ENCODE data around the gene HIRIP3. TPM values are rescaled to one million over a fixed set of nuclear protein-coding genes. Genes with fewer than 3 reads are reported as not detected.
A peak's percentile ranks its signal among the peaks of the same experiment; 100 is the strongest.

Gene HIRIP3
- total and polyA plus RNA-seq, 2 donors from 2014 or later = 16.0 to 18.7 TPM

- Histone ChIP-seq H3K27me3 (ENCODE audit: control insufficient read depth, insufficient read depth, low read length) (no peaks in the 10 kb centered on the region), H3K27ac (ENCODE audit: low read depth in 2 of 2, low read length in 2 of 2) (peak overlapping the region; percentile 85), H3K36me3 (ENCODE audit: control insufficient read depth in 2 of 3, insufficient read depth in 3 of 3, low read length in 3 of 3) (no peaks in the 10 kb centered on the region), H3K9me3 (ENCODE audit: control insufficient read depth in 2 of 3, insufficient read depth in 1 of 3, low read length in 3 of 3) (no peaks in the 10 kb centered on the region), H3K4me1 (ENCODE audit: control insufficient read depth in 2 of 3, insufficient read depth in 2 of 3, low read depth in 1 of 3, low read length in 3 of 3) (peaks cover 0 to 6% (median 3%) of the 10 kb centered on the region in 3 donors), H3K4me3 (ENCODE audit: low read length in 3 of 3) (peak overlapping the region; percentile 15 to 32 (median 24)), H3K9ac (ENCODE audit: low read length in 3 of 3) (peak overlapping the region in 2 of 3 donors; percentile 31 to 46)
- TF ChIP-seq CTCF (IDR thresholded peaks at IDR 0.05; ENCODE audit: borderline replicate concordance, extremely low read depth, insufficient read depth) = peak; percentile 11
- FAIRE-seq = no peak
- intact Hi-C loops (cut with DNase I) = no loop called here
- peak in 4 of 5 donors; percentile 87 to 96 (median 91) for DNase-seq
Observed at GRCh38 chr16:29943846-29944799, 51.3 kb downstream of the HIRIP3 start.

Other genes with a start within 250 kb of the HIRIP3 start
- gene C16orf54, start 249.6 kb downstream of the HIRIP3 start, total RNA-seq = 4.9 TPM
- 0.39 TPM for gene C16orf54, start 249.6 kb downstream of the HIRIP3 start, polyA plus RNA-seq (ENCODE audit: insufficient read depth, low read depth, low replicate concordance)
- gene ZG16, start 217.4 kb downstream of the HIRIP3 start, total RNA-seq = not detected
- gene ZG16, start 217.4 kb downstream of the HIRIP3 start, polyA plus RNA-seq (ENCODE audit: insufficient read depth, low read depth, low replicate concordance) = not detected
- gene KIF22, start 204.9 kb downstream of the HIRIP3 start, total RNA-seq = 32.3 TPM
- 42.9 TPM for gene KIF22, start 204.9 kb downstream of the HIRIP3 start, polyA plus RNA-seq (ENCODE audit: insufficient read depth, low read depth, low replicate concordance)
- gene MAZ, start 189.1 kb downstream of the HIRIP3 start, total RNA-seq = 137 TPM
- 85.5 TPM for gene MAZ, start 189.1 kb downstream of the HIRIP3 start, polyA plus RNA-seq (ENCODE audit: insufficient read depth, low read depth, low replicate concordance)
- 1.9 TPM for gene PRRT2, start 183.4 kb downstream of the HIRIP3 start, total RNA-seq
- gene PRRT2, start 183.4 kb downstream of the HIRIP3 start, polyA plus RNA-seq (ENCODE audit: insufficient read depth, low read depth, low replicate concordance) = 0.88 TPM
- gene PAGR1, start 179.5 kb downstream of the HIRIP3 start, total RNA-seq = 23.5 TPM
- 30.0 TPM for gene PAGR1, start 179.5 kb downstream of the HIRIP3 start, polyA plus RNA-seq (ENCODE audit: insufficient read depth, low read depth, low replicate concordance)
- gene MVP, start 175.2 kb downstream of the HIRIP3 start, total RNA-seq = 271 TPM
- 123 TPM for gene MVP, start 175.2 kb downstream of the HIRIP3 start, polyA plus RNA-seq (ENCODE audit: insufficient read depth, low read depth, low replicate concordance)
- 85.9 TPM for gene CDIPT, start 132.4 kb downstream of the HIRIP3 start, total RNA-seq
- 148 TPM for gene CDIPT, start 132.4 kb downstream of the HIRIP3 start, polyA plus RNA-seq (ENCODE audit: insufficient read depth, low read depth, low replicate concordance)
- gene SEZ6L2, start 96.1 kb downstream of the HIRIP3 start, total RNA-seq = 32.4 TPM
- 9.1 TPM for gene SEZ6L2, start 96.1 kb downstream of the HIRIP3 start, polyA plus RNA-seq (ENCODE audit: insufficient read depth, low read depth, low replicate concordance)
- gene ASPHD1, start 95.1 kb downstream of the HIRIP3 start, total RNA-seq = 8.9 TPM
- gene ASPHD1, start 95.1 kb downstream of the HIRIP3 start, polyA plus RNA-seq (ENCODE audit: insufficient read depth, low read depth, low replicate concordance) = 6.1 TPM
- 25.8 TPM for gene KCTD13, start 69.4 kb downstream of the HIRIP3 start, total RNA-seq
- gene KCTD13, start 69.4 kb downstream of the HIRIP3 start, polyA plus RNA-seq (ENCODE audit: insufficient read depth, low read depth, low replicate concordance) = 9.9 TPM
- gene TMEM219, start 33.5 kb downstream of the HIRIP3 start, total RNA-seq = 127 TPM
- 288 TPM for gene TMEM219, start 33.5 kb downstream of the HIRIP3 start, polyA plus RNA-seq (ENCODE audit: insufficient read depth, low read depth, low replicate concordance)
- 54.3 TPM for gene TAOK2, start 21.7 kb downstream of the HIRIP3 start, total RNA-seq
- 19.6 TPM for gene TAOK2, start 21.7 kb downstream of the HIRIP3 start, polyA plus RNA-seq (ENCODE audit: insufficient read depth, low read depth, low replicate concordance)
- 74.1 TPM for gene INO80E, start 624 bp upstream of the HIRIP3 start, total RNA-seq
- 52.7 TPM for gene INO80E, start 624 bp upstream of the HIRIP3 start, polyA plus RNA-seq (ENCODE audit: insufficient read depth, low read depth, low replicate concordance)
- 1.9 TPM for gene DOC2A, start 15.4 kb upstream of the HIRIP3 start, total RNA-seq
- gene DOC2A, start 15.4 kb upstream of the HIRIP3 start, polyA plus RNA-seq (ENCODE audit: insufficient read depth, low read depth, low replicate concordance) = 3.5 TPM
- gene C16orf92, start 27.6 kb upstream of the HIRIP3 start, total RNA-seq = not detected
- gene C16orf92, start 27.6 kb upstream of the HIRIP3 start, polyA plus RNA-seq (ENCODE audit: insufficient read depth, low read depth, low replicate concordance) = not detected
- gene TLCD3B, start 35.7 kb upstream of the HIRIP3 start, total RNA-seq = not detected
- not detected for gene TLCD3B, start 35.7 kb upstream of the HIRIP3 start, polyA plus RNA-seq (ENCODE audit: insufficient read depth, low read depth, low replicate concordance)
- 1,017 TPM for gene ALDOA, start 70.1 kb upstream of the HIRIP3 start, total RNA-seq
- gene ALDOA, start 70.1 kb upstream of the HIRIP3 start, polyA plus RNA-seq (ENCODE audit: insufficient read depth, low read depth, low replicate concordance) = 1,506 TPM
- 78.8 TPM for gene PPP4C, start 80.4 kb upstream of the HIRIP3 start, total RNA-seq
- gene PPP4C, start 80.4 kb upstream of the HIRIP3 start, polyA plus RNA-seq (ENCODE audit: insufficient read depth, low read depth, low replicate concordance) = 107 TPM
- gene TBX6, start 96.3 kb upstream of the HIRIP3 start, total RNA-seq = 1.6 TPM
- 0.62 TPM for gene TBX6, start 96.3 kb upstream of the HIRIP3 start, polyA plus RNA-seq (ENCODE audit: insufficient read depth, low read depth, low replicate concordance)
- 40.0 TPM for gene YPEL3, start 100.6 kb upstream of the HIRIP3 start, total RNA-seq
- gene YPEL3, start 100.6 kb upstream of the HIRIP3 start, polyA plus RNA-seq (ENCODE audit: insufficient read depth, low read depth, low replicate concordance) = 107 TPM
- gene GDPD3, start 117.9 kb upstream of the HIRIP3 start, total RNA-seq = 3.6 TPM
- gene GDPD3, start 117.9 kb upstream of the HIRIP3 start, polyA plus RNA-seq (ENCODE audit: insufficient read depth, low read depth, low replicate concordance) = 17.7 TPM
- 77.7 TPM for gene MAPK3, start 127.6 kb upstream of the HIRIP3 start, total RNA-seq
- gene MAPK3, start 127.6 kb upstream of the HIRIP3 start, polyA plus RNA-seq (ENCODE audit: insufficient read depth, low read depth, low replicate concordance) = 90.0 TPM
- gene CORO1A, start 188.0 kb upstream of the HIRIP3 start, total RNA-seq = 69.3 TPM
- 8.0 TPM for gene CORO1A, start 188.0 kb upstream of the HIRIP3 start, polyA plus RNA-seq (ENCODE audit: insufficient read depth, low read depth, low replicate concordance)
- 77.6 TPM for gene BOLA2B, start 198.0 kb upstream of the HIRIP3 start, total RNA-seq
- 177 TPM for gene BOLA2B, start 198.0 kb upstream of the HIRIP3 start, polyA plus RNA-seq (ENCODE audit: insufficient read depth, low read depth, low replicate concordance)
- 51.3 TPM for gene SLX1A, start 198.3 kb upstream of the HIRIP3 start, total RNA-seq
- 35.4 TPM for gene SLX1A, start 198.3 kb upstream of the HIRIP3 start, polyA plus RNA-seq (ENCODE audit: insufficient read depth, low read depth, low replicate concordance)
- 19.8 TPM for gene SULT1A3, start 203.6 kb upstream of the HIRIP3 start, total RNA-seq
- 31.3 TPM for gene SULT1A3, start 203.6 kb upstream of the HIRIP3 start, polyA plus RNA-seq (ENCODE audit: insufficient read depth, low read depth, low replicate concordance)

Data from kidney (tissue), 14 donors.